OCI-M2 (cell line): Measurements from ENCODE around the gene ARMH1.

ENCODE experiments used
- DNase-seq: peaks from one replicate; lab custom pipeline; 2025; ENCODE audit not compliant: unreplicated experiment; lab: John Stamatoyannopoulos, UW

ARMH1 gene

GRCh38 chr1:44643721-44644334 is 30.7 kb upstream of the ARMH1 start:
- no peak for DNase-seq

GRCh38 chr1:44644806-44645205 is 29.7 kb upstream of the ARMH1 start:
- no peak for DNase-seq

GRCh38 chr1:44645476-44646244 is 28.9 kb upstream of the ARMH1 start:
- no peak for DNase-seq

- DNase-seq, result no peak
Observed at GRCh38 chr1:44646261-44647110, 28.0 kb upstream of the ARMH1 start.

- DNase-seq, result no peak
Observed at GRCh38 chr1:44647896-44648295, 26.6 kb upstream of the ARMH1 start.

- no peak for DNase-seq
Observed at GRCh38 chr1:44648529-44649250, 25.8 kb upstream of the ARMH1 start.

- no peak for DNase-seq
Observed at GRCh38 chr1:44649788-44650158, 24.7 kb upstream of the ARMH1 start.

- no peak for DNase-seq
Observed at GRCh38 chr1:44650159-44650831, 24.2 kb upstream of the ARMH1 start.

GRCh38 chr1:44651069-44651468 is 23.4 kb upstream of the ARMH1 start:
- DNase-seq, result no peak

- peak; percentile 35 for DNase-seq
Observed at GRCh38 chr1:44652445-44653106, 21.9 kb upstream of the ARMH1 start.

GRCh38 chr1:44653107-44653964 is 21.2 kb upstream of the ARMH1 start:
- no peak for DNase-seq

GRCh38 chr1:44654621-44655187 is 19.8 kb upstream of the ARMH1 start:
- DNase-seq, result no peak

- DNase-seq, result no peak
Observed at GRCh38 chr1:44655609-44656008, 18.9 kb upstream of the ARMH1 start.

GRCh38 chr1:44659566-44659965 is 14.9 kb upstream of the ARMH1 start:
- DNase-seq, result no peak

GRCh38 chr1:44660176-44660575 is 14.3 kb upstream of the ARMH1 start:
- DNase-seq, result no peak

GRCh38 chr1:44661781-44662682 is 12.5 kb upstream of the ARMH1 start:
- DNase-seq, result no peak

- DNase-seq, result no peak
Observed at GRCh38 chr1:44662683-44663030, 11.9 kb upstream of the ARMH1 start.

GRCh38 chr1:44663417-44663816 is 11.1 kb upstream of the ARMH1 start:
- no peak for DNase-seq
